ENCODE measurements around the gene FOXP1.

- TF ChIP-seq EZH2phosphoT487 (IDR thresholded peaks at IDR 0.05; ENCODE audit: low read depth, severe bottlenecking, unreplicated experiment) (no peak), CTCF (IDR thresholded peaks at IDR 0.05; ENCODE audit: poor library complexity) (no peak)
Measured at GRCh38 chr3:71491154-71491752, 92.3 kb downstream of the FOXP1 start.
